Liver (tissue), 9 donors: ENCODE results near the gene PITX2. TPM values are rescaled to one million over a fixed set of nuclear protein-coding genes. Genes with fewer than 3 reads are reported as not detected.
"Not testable (repeated sequence)": the region's sequence is repeated elsewhere in the genome, so short reads cannot be mapped to it uniquely, and the experiment has no call there.

Source experiments
- DNase-seq: peaks from one replicate; pipeline ENCODE4 v3.0.0-alpha.2; 2017; ENCODE audit warnings: low spot score
- H3K27ac ChIP-seq, 2 donors: one replicate each; pipeline ENCODE4 v1.7.0; 2013; ENCODE audit warnings: inconsistent platforms in 2 of 2, low read length in 2 of 2, control low read depth in 1 of 2, low read depth in 1 of 2, mild to moderate bottlenecking in 1 of 2
- H3K27me3 ChIP-seq, 4 donors: one replicate each; pipeline versions ENCODE4 v1.6.1 to v1.7.0; 2013; ENCODE audit warnings: low read length in 3 of 4, inconsistent platforms in 1 of 4, mild to moderate bottlenecking in 1 of 4, moderate library complexity in 1 of 4; ENCODE audit not compliant: control insufficient read depth in 4 of 4, insufficient read depth in 4 of 4
- H3K36me3 ChIP-seq, 4 donors: one replicate each; pipeline versions ENCODE4 v1.6.1 to v1.7.0; 2013; ENCODE audit warnings: low read length in 3 of 4, mild to moderate bottlenecking in 3 of 4, low read depth in 1 of 4, moderate library complexity in 1 of 4; ENCODE audit not compliant: control insufficient read depth in 4 of 4, insufficient read depth in 3 of 4
- H3K4me1 ChIP-seq, 4 donors: one replicate each; pipeline versions ENCODE4 v1.6.1 to v1.7.0; 2013; ENCODE audit warnings: low read length in 3 of 4, mild to moderate bottlenecking in 3 of 4, moderate library complexity in 1 of 4; ENCODE audit not compliant: control insufficient read depth in 4 of 4, insufficient read depth in 4 of 4
- H3K4me3 ChIP-seq, 3 donors: one replicate each; pipeline versions ENCODE4 v1.6.1 to v1.7.0; 2013; ENCODE audit warnings: low read length in 3 of 3, control low read depth in 1 of 3, low read depth in 1 of 3, mild to moderate bottlenecking in 1 of 3
- H3K9ac ChIP-seq, 2 donors: one replicate each; pipeline ENCODE4 v1.7.0; 2013; ENCODE audit warnings: low read length in 2 of 2, mild to moderate bottlenecking in 2 of 2, moderate library complexity in 2 of 2, control low read depth in 1 of 2, low read depth in 1 of 2
- H3K9me3 ChIP-seq, 4 donors: one replicate each; pipeline versions ENCODE4 v1.6.1 to v1.7.0; 2013; ENCODE audit warnings: low read length in 3 of 4; ENCODE audit not compliant: control insufficient read depth in 4 of 4
- CTCF ChIP-seq: fragments of 150-350 bp; IDR thresholded peaks from 2 replicates; pipeline ENCODE4 v1.5.1; 2017; ENCODE audit warnings: improper control_type of control experiment, low read depth, low read length; ENCODE audit not compliant: missing input control
- EGR1 ChIP-seq, 2 donors: IDR thresholded peaks; 2 replicates each; pipeline ENCODE4 v1.6.1; 2016 to 2018; ENCODE audit warnings: antibody characterized with exemption in 2 of 2, low read depth in 2 of 2
- FOXA2 ChIP-seq: IDR thresholded peaks from 2 replicates; pipeline ENCODE4 v1.6.1; 2016; ENCODE audit warnings: antibody characterized with exemption
- GABPA ChIP-seq, 2 donors: IDR thresholded peaks in 1 of 2; conservative IDR thresholded peaks in 1 of 2; 2 replicates each; pipeline ENCODE4 v1.6.1; 2016; ENCODE audit warnings: antibody characterized with exemption in 2 of 2, mild to moderate bottlenecking in 1 of 2, moderate library complexity in 1 of 2
- HNF4A ChIP-seq, 2 donors: conservative IDR thresholded peaks; 2 replicates each; pipeline ENCODE4 v1.6.1; 2016; ENCODE audit warnings: antibody characterized with exemption in 2 of 2, mild to moderate bottlenecking in 2 of 2
- RAD21 ChIP-seq, 2 donors: IDR thresholded peaks; 2 replicates each; pipeline ENCODE4 v1.6.1; 2016; ENCODE audit warnings: antibody characterized with exemption in 2 of 2, mild to moderate bottlenecking in 2 of 2
- SP1 ChIP-seq: IDR thresholded peaks from 2 replicates; pipeline ENCODE4 v1.6.1; 2018; ENCODE audit warnings: antibody characterized with exemption, mild to moderate bottlenecking
- TAF1 ChIP-seq: conservative IDR thresholded peaks from 2 replicates; pipeline ENCODE4 v1.6.1; 2016; ENCODE audit warnings: antibody characterized with exemption, mild to moderate bottlenecking
- ZBTB33 ChIP-seq: IDR thresholded peaks from 2 replicates; pipeline ENCODE4 v1.6.1; 2016; ENCODE audit warnings: antibody characterized with exemption
- WGBS: extraction: QIAGEN DNeasy Blood & Tissue Kit; methylation state at CpG from one replicate; pipeline ENCODE4 v1.1.7; 2013; 5-methylcytosine and 5-hydroxymethylcytosine counted together
- polyA plus RNA-seq, 2 donors: library from polyadenylated mRNA; stranded (reverse) in 1 of 2; unstranded in 1 of 2; fragments of 200-250 nt in 1 of 2; fragments of >200 nt in 1 of 2; fragmentation: Nextera tagmentation in 1 of 2; extraction: Ambion mirVana in 1 of 2; gene quantifications; one replicate each; pipeline versions ENCODE4 v1.2.1 to v1.2.3, GENCODE V29; 2013 to 2015
- total RNA-seq, 2 donors: library from RNA; depleted of rRNA; stranded (reverse); fragments of >200 nt; gene quantifications; one replicate each; pipeline ENCODE4 v1.2.3, GENCODE V29; 2014
- donor health status: healthy.
- donor health status: healthy.
- donor health status: healthy.
- donor health status: healthy.
- donor health status: healthy.

Gene PITX2
- total and polyA plus RNA-seq, 4 donors = 0.06 TPM; not detected in 3

- TF ChIP-seq EGR1 (IDR thresholded peaks at IDR 0.05; ENCODE audit: low read depth in 2 of 2) (no peak), ZBTB33 (no peak), SP1 (no peak), FOXA2 (no peak)
Observed at GRCh38 chr4:110587666-110588285, 35.1 kb downstream of the PITX2 start (continued).

GRCh38 chr4:110586131-110586850 lies 36.6 kb downstream of the PITX2 start:
- H3K4me3 ChIP-seq = peak overlapping the region in 1 of 3 donors; percentile 25
- TF ChIP-seq CTCF (peak; percentile 36), RAD21 (IDR thresholded peaks at IDR 0.05) (peak; percentile 57 to 60), TAF1 (no peak), HNF4A (conservative IDR thresholded peaks at IDR 0.05) (no peak), GABPA (IDR thresholded peaks at IDR 0.05 in 1 of 2, conservative IDR thresholded peaks at IDR 0.05 in 1 of 2) (no peak)

GRCh38 chr4:110576696-110577095 lies 46.2 kb downstream of the PITX2 start:
- DNase-seq, H3K4me1 ChIP-seq, H3K27ac ChIP-seq, H3K9ac ChIP-seq, H3K4me3 ChIP-seq, H3K36me3 ChIP-seq, H3K27me3 ChIP-seq, H3K9me3 ChIP-seq: not testable (repeated sequence)
- WGBS = 95% methylated on average over 2 of the region's 2 CpGs

More at GRCh38 chr4:110586131-110586850, 36.6 kb downstream of the PITX2 start:
- H3K36me3 ChIP-seq = no peaks in the 10 kb centered on the region
- no peak overlapping the region for H3K27ac ChIP-seq
- H3K4me1 ChIP-seq = peaks cover 0 to 5% (median 3%) of the 10 kb centered on the region in 4 donors
- H3K9me3 ChIP-seq = no peaks in the 10 kb centered on the region
- no peak for DNase-seq
- 23% methylated on average over 7 of the region's 7 CpGs for WGBS
- H3K27me3 ChIP-seq = no peaks in the 10 kb centered on the region
- peak overlapping the region in 1 of 2 donors; percentile 11 for H3K9ac ChIP-seq

Other genes starting within 250 kb of the PITX2 start
- 10 to 100 TPM in 1 of 2 donors, 1 to 10 TPM in 1; 4.5 to 41.5 TPM for gene ENPEP, start 146.9 kb downstream of the PITX2 start, total RNA-seq
- gene ENPEP, start 146.9 kb downstream of the PITX2 start, polyA plus RNA-seq = 10 to 100 TPM; 16.5 to 34.6 TPM